Measurements from ENCODE around the gene CYTL1. TPM values are rescaled to one million over a fixed set of nuclear protein-coding genes. Genes with fewer than 3 reads are reported as not detected.

CYTL1 gene
- total RNA-seq, 1 experiment from 2014 or later = 3.2 TPM

DNA sequence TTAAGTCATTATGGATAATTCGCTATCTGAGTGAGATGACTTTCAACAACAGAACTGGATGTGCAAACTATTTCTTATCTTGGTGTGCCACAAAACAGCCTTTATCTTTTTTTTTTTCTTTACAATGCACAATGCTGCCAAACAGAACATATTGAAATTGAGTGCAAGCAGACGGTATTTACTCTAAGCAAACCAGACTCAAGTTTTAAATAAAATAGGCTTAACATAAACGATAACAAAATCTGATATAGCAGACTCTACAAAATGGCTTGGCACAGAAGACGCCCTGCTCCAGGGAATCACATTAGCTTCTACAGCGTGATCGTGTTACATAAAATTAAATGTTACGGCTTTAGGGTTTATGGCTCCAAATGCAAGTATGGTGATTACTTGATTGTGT lies 22.4 kb upstream of the CYTL1 start (continued):
- TF ChIP-seq, protein P1, sequence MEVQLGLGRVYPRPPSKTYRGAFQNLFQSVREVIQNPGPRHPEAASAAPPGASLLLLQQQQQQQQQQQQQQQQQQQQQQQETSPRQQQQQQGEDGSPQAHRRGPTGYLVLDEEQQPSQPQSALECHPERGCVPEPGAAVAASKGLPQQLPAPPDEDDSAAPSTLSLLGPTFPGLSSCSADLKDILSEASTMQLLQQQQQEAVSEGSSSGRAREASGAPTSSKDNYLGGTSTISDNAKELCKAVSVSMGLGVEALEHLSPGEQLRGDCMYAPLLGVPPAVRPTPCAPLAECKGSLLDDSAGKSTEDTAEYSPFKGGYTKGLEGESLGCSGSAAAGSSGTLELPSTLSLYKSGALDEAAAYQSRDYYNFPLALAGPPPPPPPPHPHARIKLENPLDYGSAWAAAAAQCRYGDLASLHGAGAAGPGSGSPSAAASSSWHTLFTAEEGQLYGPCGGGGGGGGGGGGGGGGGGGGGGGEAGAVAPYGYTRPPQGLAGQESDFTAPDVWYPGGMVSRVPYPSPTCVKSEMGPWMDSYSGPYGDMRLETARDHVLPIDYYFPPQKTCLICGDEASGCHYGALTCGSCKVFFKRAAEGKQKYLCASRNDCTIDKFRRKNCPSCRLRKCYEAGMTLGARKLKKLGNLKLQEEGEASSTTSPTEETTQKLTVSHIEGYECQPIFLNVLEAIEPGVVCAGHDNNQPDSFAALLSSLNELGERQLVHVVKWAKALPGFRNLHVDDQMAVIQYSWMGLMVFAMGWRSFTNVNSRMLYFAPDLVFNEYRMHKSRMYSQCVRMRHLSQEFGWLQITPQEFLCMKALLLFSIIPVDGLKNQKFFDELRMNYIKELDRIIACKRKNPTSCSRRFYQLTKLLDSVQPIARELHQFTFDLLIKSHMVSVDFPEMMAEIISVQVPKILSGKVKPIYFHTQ (CRISPR knock-in tag; IDR thresholded peaks at IDR 0.05) = no peak
- TF ChIP-seq IRF2 (CRISPR knock-in tag; IDR thresholded peaks at IDR 0.05; ENCODE audit: borderline replicate concordance, low read depth) = no peak
- TF ChIP-seq, protein P2, sequence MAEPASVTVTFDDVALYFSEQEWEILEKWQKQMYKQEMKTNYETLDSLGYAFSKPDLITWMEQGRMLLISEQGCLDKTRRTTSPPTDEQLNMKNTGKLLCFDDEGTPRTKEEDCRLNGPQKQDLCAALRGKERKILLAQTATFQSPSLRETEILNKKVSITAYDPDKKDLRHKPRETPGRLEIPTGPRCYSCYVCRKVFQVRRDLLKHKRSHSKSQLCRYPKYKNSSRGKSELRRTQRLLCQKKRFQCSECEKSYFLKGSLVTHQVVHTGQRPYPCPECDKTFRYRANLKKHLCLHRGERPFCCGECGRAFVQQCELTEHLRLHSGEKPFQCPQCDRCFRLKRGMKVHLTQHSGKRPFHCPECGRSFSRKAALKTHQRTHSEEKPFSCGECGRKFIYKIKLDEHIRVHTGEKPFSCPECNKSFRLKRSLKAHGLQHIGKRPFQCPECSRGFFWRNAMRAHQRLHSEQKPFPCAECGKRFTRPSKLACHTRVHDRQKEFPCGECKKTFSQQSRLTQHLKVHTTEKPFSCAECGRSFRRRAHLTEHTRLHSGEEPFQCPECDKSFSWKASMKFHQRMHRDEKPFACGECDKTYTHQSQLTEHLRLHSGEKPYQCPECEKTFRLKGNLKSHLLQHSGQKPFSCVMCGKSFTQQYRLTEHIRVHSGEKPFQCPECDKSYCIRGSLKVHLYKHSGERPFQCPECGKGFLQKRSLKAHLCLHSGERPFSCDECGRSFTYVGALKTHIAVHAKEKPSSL (CRISPR knock-in tag; conservative IDR thresholded peaks at IDR 0.05) = no peak
- TF ChIP-seq MXD4 (CRISPR knock-in tag; IDR thresholded peaks at IDR 0.05; ENCODE audit: borderline replicate concordance) = no peak
- TF ChIP-seq OVOL2 (CRISPR knock-in tag; IDR thresholded peaks at IDR 0.05; ENCODE audit: borderline replicate concordance) = no peak
- TF ChIP-seq, protein P3, sequence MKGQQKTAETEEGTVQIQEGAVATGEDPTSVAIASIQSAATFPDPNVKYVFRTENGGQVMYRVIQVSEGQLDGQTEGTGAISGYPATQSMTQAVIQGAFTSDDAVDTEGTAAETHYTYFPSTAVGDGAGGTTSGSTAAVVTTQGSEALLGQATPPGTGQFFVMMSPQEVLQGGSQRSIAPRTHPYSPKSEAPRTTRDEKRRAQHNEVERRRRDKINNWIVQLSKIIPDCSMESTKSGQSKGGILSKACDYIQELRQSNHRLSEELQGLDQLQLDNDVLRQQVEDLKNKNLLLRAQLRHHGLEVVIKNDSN (CRISPR knock-in tag; IDR thresholded peaks at IDR 0.05) = no peak
- TF ChIP-seq, protein P4, sequence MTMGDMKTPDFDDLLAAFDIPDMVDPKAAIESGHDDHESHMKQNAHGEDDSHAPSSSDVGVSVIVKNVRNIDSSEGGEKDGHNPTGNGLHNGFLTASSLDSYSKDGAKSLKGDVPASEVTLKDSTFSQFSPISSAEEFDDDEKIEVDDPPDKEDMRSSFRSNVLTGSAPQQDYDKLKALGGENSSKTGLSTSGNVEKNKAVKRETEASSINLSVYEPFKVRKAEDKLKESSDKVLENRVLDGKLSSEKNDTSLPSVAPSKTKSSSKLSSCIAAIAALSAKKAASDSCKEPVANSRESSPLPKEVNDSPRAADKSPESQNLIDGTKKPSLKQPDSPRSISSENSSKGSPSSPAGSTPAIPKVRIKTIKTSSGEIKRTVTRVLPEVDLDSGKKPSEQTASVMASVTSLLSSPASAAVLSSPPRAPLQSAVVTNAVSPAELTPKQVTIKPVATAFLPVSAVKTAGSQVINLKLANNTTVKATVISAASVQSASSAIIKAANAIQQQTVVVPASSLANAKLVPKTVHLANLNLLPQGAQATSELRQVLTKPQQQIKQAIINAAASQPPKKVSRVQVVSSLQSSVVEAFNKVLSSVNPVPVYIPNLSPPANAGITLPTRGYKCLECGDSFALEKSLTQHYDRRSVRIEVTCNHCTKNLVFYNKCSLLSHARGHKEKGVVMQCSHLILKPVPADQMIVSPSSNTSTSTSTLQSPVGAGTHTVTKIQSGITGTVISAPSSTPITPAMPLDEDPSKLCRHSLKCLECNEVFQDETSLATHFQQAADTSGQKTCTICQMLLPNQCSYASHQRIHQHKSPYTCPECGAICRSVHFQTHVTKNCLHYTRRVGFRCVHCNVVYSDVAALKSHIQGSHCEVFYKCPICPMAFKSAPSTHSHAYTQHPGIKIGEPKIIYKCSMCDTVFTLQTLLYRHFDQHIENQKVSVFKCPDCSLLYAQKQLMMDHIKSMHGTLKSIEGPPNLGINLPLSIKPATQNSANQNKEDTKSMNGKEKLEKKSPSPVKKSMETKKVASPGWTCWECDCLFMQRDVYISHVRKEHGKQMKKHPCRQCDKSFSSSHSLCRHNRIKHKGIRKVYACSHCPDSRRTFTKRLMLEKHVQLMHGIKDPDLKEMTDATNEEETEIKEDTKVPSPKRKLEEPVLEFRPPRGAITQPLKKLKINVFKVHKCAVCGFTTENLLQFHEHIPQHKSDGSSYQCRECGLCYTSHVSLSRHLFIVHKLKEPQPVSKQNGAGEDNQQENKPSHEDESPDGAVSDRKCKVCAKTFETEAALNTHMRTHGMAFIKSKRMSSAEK (CRISPR knock-in tag; IDR thresholded peaks at IDR 0.05; ENCODE audit: borderline replicate concordance) = no peak
- TF ChIP-seq SMAD3 (CRISPR knock-in tag; IDR thresholded peaks at IDR 0.05; ENCODE audit: borderline replicate concordance) = no peak
- no peak for TF ChIP-seq SOX15 (CRISPR knock-in tag; IDR thresholded peaks at IDR 0.05)
- no peak for TF ChIP-seq JUN (CRISPR knock-in tag; IDR thresholded peaks at IDR 0.05)
- no peak for TF ChIP-seq TCF7 (CRISPR knock-in tag; IDR thresholded peaks at IDR 0.05; ENCODE audit: low read depth)

DNA sequence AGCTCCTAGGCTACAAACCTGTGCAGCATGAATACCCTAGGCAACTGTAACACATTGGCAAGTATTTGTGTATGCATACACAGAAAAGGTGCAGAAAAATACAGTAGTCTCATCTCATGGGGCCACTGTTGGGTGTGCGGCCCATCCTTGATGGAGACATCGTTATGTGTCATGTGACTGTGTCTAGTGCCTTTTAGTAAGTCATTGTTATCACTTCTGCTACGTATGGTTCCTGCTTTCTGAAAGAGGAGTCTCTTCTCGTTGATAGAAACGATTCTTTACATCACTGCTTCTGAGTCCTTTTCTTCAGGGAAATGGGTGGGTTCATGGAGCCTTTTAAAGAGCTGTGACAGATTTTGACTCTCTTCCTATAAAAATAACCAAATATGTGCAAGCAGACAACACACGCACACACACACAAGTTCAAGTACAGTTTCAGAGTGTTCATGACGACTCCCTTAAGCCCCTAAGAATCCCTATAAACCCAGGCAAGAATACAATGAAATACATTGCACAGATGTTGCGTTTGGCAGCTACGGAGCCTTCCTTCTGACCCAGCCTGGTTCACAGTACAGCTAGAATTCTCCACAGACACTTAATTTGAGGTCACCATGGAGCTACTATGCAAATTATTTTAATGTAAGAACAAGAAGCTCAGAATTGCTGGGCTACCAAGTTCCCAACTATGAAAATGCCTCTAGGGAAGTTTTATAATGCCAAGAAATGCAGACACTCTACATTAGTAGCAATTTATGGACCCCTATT lies 21.8 kb upstream of the CYTL1 start:
- no peak for ATAC-seq
- H3K9me3 Mint-ChIP-seq = peaks cover 5% of the 10 kb centered on the region; the same call in 1 of the 2 replicates
- H3K36me3 Mint-ChIP-seq = no peaks in the 10 kb centered on the region
- no peak overlapping the region for H3K4me3 Mint-ChIP-seq
- no peak overlapping the region for H3K27ac Mint-ChIP-seq
- ChIA-PET CTCF (interaction anchor here (0.7 kb wide), 1 partner anchor 771 kb away, joined by 3 read pairs; no protein-coding TSS in a partner anchor), POLR2A (no interaction called here)
- peaks cover 19% of the 10 kb centered on the region for H3K27me3 Mint-ChIP-seq (ENCODE audit: low read depth)
- peaks cover 15% of the 10 kb centered on the region for H3K4me1 Mint-ChIP-seq
- no peak for DNase-seq (ENCODE audit: low spot score)
- TF ChIP-seq, protein P5, sequence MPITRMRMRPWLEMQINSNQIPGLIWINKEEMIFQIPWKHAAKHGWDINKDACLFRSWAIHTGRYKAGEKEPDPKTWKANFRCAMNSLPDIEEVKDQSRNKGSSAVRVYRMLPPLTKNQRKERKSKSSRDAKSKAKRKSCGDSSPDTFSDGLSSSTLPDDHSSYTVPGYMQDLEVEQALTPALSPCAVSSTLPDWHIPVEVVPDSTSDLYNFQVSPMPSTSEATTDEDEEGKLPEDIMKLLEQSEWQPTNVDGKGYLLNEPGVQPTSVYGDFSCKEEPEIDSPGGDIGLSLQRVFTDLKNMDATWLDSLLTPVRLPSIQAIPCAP (CRISPR knock-in tag; IDR thresholded peaks at IDR 0.05) = no peak
- TF ChIP-seq NFATC4 (CRISPR knock-in tag; IDR thresholded peaks at IDR 0.05) = no peak
- TF ChIP-seq KAT7 (CRISPR knock-in tag; IDR thresholded peaks at IDR 0.05; ENCODE audit: borderline replicate concordance) = no peak
- no peak for TF ChIP-seq ZNF263 (CRISPR knock-in tag; IDR thresholded peaks at IDR 0.05; ENCODE audit: low read depth)
- no peak for TF ChIP-seq ATF1 (CRISPR knock-in tag; IDR thresholded peaks at IDR 0.05)
- TF ChIP-seq NR3C1 (CRISPR knock-in tag; conservative IDR thresholded peaks at IDR 0.05; ENCODE audit: low read depth) = no peak
- TF ChIP-seq, protein P6, sequence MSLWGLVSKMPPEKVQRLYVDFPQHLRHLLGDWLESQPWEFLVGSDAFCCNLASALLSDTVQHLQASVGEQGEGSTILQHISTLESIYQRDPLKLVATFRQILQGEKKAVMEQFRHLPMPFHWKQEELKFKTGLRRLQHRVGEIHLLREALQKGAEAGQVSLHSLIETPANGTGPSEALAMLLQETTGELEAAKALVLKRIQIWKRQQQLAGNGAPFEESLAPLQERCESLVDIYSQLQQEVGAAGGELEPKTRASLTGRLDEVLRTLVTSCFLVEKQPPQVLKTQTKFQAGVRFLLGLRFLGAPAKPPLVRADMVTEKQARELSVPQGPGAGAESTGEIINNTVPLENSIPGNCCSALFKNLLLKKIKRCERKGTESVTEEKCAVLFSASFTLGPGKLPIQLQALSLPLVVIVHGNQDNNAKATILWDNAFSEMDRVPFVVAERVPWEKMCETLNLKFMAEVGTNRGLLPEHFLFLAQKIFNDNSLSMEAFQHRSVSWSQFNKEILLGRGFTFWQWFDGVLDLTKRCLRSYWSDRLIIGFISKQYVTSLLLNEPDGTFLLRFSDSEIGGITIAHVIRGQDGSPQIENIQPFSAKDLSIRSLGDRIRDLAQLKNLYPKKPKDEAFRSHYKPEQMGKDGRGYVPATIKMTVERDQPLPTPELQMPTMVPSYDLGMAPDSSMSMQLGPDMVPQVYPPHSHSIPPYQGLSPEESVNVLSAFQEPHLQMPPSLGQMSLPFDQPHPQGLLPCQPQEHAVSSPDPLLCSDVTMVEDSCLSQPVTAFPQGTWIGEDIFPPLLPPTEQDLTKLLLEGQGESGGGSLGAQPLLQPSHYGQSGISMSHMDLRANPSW (CRISPR knock-in tag; conservative IDR thresholded peaks at IDR 0.05; ENCODE audit: low read depth) = no peak

Data from WTC11 (cell line).